Left lung (tissue), 10 donors: ENCODE measurements around the gene LBH. TPM values are rescaled to one million over a fixed set of nuclear protein-coding genes. Genes with fewer than 3 reads are reported as not detected.

Experiments used
- ATAC-seq: fragments of 200-7000 bp; cut with Tn5 transposase; one replicate; pipeline ENCODE4 v1.9.1; 2020; ENCODE audit warnings: moderate library complexity
- DNase-seq, 4 donors: peaks; one replicate each; pipeline ENCODE4 v3.0.0-alpha.2; 2013 to 2020
- H3K27ac ChIP-seq, 2 donors: fragments of 200-600 bp; sonication (generic) in 1 of 2; one replicate each; pipeline versions ENCODE4 v1.5.0 to v1.8.0; 2020 to 2021
- H3K27me3 ChIP-seq, 2 donors: fragments of 200-600 bp; sonication (generic) in 1 of 2; one replicate each; pipeline versions ENCODE4 v1.5.0 to v1.8.0; 2020 to 2021
- H3K36me3 ChIP-seq, 2 donors: fragments of 200-600 bp; sonication (generic) in 1 of 2; one replicate each; pipeline versions ENCODE4 v1.5.0 to v1.8.0; 2020 to 2021
- H3K4me1 ChIP-seq, 2 donors: fragments of 200-600 bp; one replicate each; pipeline ENCODE4 v1.8.0; 2021
- H3K4me3 ChIP-seq, 2 donors: fragments of 200-600 bp; sonication (generic) in 1 of 2; one replicate each; pipeline versions ENCODE4 v1.5.0 to v1.8.0; 2020 to 2021; ENCODE audit warnings: mild to moderate bottlenecking in 1 of 2
- H3K9me3 ChIP-seq, 2 donors: fragments of 200-600 bp; sonication (generic) in 1 of 2; one replicate each; pipeline versions ENCODE4 v1.5.0 to v1.8.0; 2020 to 2021
- intact Hi-C, 2 donors: fragments of 100-400 bp; cut with DNase I; formaldehyde crosslinking; loops; one replicate each; pipeline versions ENCODE4 v1.11.2 to v1.14.2; 2022
- polyA plus RNA-seq, 6 donors: library from polyadenylated mRNA; unstranded; fragments of 120-200 nt; gene quantifications; one replicate each; pipeline ENCODE4 v1.2.1, GENCODE V29; 2013; ENCODE audit not compliant: insufficient read length in 6 of 6
- total RNA-seq, 2 donors: library from RNA; stranded (reverse); fragmentation: NEBNext Ultra II Directional; extraction: Animal tissue kit (Norgen Biotek cat#: 25700); gene quantifications; one replicate each; pipeline ENCODE4 v1.2.1, GENCODE V29; 2021
- TF ChIP-seq, protein P1 (sequence below), 2 donors: fragments of 200-600 bp; sonication (generic) in 1 of 2; IDR thresholded peaks; one replicate each; pipeline versions ENCODE4 v1.5.0 to v1.8.0; 2021; ENCODE audit warnings: antibody characterized with exemption in 2 of 2
- donor health status: DM: no; HTN: yes; CAD: no.
- donor health status: DM: no; HTN: no; CAD: no.

The LBH gene
- total and polyA plus RNA-seq, 8 donors: 93.6 to 256 (median 124) TPM

DNA sequence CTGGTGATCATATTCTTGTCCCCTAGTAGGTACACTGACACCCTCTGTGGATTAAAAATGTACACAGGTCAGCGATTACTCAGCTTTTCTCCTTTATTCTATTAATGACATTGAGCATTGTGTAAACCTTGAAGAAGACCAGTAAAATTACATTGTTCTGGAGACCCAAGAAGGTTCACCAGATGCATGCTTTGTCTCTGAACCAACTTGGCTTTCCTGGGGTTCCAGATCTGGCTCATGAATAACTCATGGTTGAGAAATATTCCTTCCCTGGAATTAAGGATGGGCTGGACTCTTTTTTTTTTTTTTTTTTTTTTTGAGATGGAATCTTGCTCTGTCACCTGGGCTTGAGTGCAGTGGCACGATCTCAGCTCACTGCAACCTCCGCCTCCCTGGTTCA, 11.9 kb downstream of the LBH start:
- DNase-seq: no peak
- peak overlapping the region in 1 of 2 donors; percentile 33 for H3K27ac ChIP-seq
- H3K4me1 ChIP-seq: peaks cover 16 to 22% of the 10 kb centered on the region in 2 donors
- no peaks in the 10 kb centered on the region for H3K36me3 ChIP-seq
- H3K27me3 ChIP-seq: no peaks in the 10 kb centered on the region
- TF ChIP-seq, protein P1, sequence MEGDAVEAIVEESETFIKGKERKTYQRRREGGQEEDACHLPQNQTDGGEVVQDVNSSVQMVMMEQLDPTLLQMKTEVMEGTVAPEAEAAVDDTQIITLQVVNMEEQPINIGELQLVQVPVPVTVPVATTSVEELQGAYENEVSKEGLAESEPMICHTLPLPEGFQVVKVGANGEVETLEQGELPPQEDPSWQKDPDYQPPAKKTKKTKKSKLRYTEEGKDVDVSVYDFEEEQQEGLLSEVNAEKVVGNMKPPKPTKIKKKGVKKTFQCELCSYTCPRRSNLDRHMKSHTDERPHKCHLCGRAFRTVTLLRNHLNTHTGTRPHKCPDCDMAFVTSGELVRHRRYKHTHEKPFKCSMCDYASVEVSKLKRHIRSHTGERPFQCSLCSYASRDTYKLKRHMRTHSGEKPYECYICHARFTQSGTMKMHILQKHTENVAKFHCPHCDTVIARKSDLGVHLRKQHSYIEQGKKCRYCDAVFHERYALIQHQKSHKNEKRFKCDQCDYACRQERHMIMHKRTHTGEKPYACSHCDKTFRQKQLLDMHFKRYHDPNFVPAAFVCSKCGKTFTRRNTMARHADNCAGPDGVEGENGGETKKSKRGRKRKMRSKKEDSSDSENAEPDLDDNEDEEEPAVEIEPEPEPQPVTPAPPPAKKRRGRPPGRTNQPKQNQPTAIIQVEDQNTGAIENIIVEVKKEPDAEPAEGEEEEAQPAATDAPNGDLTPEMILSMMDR (IDR thresholded peaks at IDR 0.05): no peak
- ATAC-seq: no peak
- intact Hi-C loops: no loop called here
- no peaks in the 10 kb centered on the region for H3K9me3 ChIP-seq
- H3K4me3 ChIP-seq: no peak overlapping the region

DNA sequence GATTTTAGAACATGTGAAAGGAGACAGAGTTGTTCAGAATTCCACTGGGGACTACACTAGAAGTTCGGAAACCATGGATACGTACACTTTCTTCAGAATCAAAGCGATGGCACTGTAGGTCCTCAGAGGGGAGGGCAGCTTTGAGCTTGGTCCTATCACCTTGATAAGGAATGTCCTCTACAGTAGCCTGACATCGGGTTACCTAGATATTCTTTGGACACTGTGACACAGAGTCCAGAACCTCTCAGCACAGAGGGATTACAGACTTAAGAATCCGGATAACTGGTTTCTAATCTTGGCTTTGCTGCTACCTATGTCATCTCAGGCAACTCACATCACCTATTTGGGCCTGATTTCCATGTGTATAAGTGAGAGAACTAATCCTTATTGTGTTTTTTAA, 14.0 kb downstream of the LBH start:
- Histone ChIP-seq H3K36me3 (no peaks in the 10 kb centered on the region), H3K9me3 (no peaks in the 10 kb centered on the region), H3K27me3 (no peaks in the 10 kb centered on the region), H3K27ac (no peak overlapping the region), H3K4me1 (peaks cover 14 to 26% of the 10 kb centered on the region in 2 donors), H3K4me3 (no peak overlapping the region)
- DNase-seq (no peak), ATAC-seq (no peak)
- TF ChIP-seq, protein P1 (IDR thresholded peaks at IDR 0.05): no peak
- intact Hi-C loops: no loop called here

DNA sequence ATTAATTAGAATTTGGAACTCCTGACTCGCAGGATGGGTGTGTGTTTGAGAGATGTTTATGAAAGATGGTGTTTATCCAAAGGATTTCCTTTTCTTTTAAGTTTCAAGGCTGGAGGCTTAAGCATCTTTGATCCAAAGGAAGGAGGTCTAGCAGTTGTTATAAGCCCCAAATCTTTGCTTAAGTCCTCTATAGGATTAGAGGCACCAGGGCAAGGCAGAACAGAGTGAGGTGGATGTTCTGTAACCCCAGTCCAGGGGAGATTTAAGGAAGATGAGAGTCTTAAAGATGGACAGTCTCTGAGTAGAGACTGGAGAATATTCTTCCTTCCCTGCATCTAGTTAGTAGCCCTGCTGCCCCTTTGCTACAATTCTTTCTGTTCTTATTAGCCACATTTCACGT, 17.5 kb downstream of the LBH start:
- no peaks in the 10 kb centered on the region for H3K9me3 ChIP-seq
- DNase-seq (no peak), ATAC-seq (no peak)
- intact Hi-C loops: no loop called here
- TF ChIP-seq, protein P1 (IDR thresholded peaks at IDR 0.05): no peak
- H3K27me3 ChIP-seq: no peaks in the 10 kb centered on the region
- no peak overlapping the region for H3K4me3 ChIP-seq
- peak overlapping the region; percentile 50 to 58 for H3K27ac ChIP-seq
- no peaks in the 10 kb centered on the region for H3K36me3 ChIP-seq
- H3K4me1 ChIP-seq: peaks cover 29 to 39% of the 10 kb centered on the region in 2 donors

DNA sequence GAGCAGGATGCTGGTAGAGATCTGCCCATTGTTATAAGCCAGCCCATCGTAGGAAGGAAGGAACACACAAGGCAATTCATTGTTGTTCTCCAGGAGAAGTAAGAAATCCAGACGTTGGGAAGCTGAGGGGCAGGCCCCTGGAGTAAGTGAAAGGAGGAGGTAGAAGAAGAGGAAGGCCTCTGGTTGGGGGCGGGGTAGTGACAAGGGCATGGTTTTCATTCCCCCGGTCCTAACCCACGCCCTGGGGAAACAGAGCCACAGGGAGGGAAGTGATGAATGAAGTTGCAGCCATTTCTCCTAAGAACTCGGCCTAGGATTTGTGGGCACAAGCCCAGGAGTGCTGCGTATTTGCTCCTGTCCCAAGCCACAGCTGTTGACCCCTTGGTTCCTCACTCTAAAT, 18.0 kb downstream of the LBH start:
- no peak for ATAC-seq
- H3K27me3 ChIP-seq: no peaks in the 10 kb centered on the region
- no peaks in the 10 kb centered on the region for H3K36me3 ChIP-seq
- H3K4me3 ChIP-seq: no peak overlapping the region
- TF ChIP-seq, protein P1 (IDR thresholded peaks at IDR 0.05): no peak
- DNase-seq: no peak
- peak overlapping the region; percentile 50 to 58 for H3K27ac ChIP-seq
- intact Hi-C loops: no loop called here
- peaks cover 32 to 39% of the 10 kb centered on the region in 2 donors for H3K4me1 ChIP-seq
- no peaks in the 10 kb centered on the region for H3K9me3 ChIP-seq

DNA sequence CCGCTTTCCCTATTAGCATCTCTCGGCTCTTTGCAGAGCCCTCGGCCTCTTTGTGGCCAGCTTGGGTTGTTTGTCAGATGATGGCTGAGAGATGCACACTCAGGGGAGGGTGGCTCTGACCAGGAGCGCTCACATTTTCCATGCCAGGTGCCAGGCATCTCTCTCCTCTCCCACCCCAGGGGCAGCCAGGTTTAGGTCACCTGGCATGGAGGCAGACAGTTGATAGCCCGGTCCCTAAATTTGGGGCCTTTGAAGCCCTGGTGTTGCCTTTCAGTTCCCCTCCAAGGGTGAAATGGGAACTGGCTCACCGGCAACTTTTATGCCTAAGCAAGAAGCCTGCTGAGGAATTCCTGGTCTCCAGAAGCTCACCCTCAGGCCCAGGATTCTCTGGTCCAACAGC, 19.1 kb downstream of the LBH start:
- H3K27me3 ChIP-seq: no peaks in the 10 kb centered on the region
- no peaks in the 10 kb centered on the region for H3K36me3 ChIP-seq
- DNase-seq: no peak
- peak overlapping the region; percentile 50 to 58 for H3K27ac ChIP-seq
- intact Hi-C loops: no loop called here
- TF ChIP-seq, protein P1 (IDR thresholded peaks at IDR 0.05): no peak
- no peak for ATAC-seq
- H3K4me3 ChIP-seq: no peak overlapping the region
- peaks cover 32 to 39% of the 10 kb centered on the region in 2 donors for H3K4me1 ChIP-seq
- no peaks in the 10 kb centered on the region for H3K9me3 ChIP-seq
